ENCODE results near the gene C19orf81. TPM values are rescaled to one million over a fixed set of nuclear protein-coding genes. Genes with fewer than 3 reads are reported as not detected.

The C19orf81 gene
- total RNA-seq, 4 donors from 2014 or later, result not detected

DNA sequence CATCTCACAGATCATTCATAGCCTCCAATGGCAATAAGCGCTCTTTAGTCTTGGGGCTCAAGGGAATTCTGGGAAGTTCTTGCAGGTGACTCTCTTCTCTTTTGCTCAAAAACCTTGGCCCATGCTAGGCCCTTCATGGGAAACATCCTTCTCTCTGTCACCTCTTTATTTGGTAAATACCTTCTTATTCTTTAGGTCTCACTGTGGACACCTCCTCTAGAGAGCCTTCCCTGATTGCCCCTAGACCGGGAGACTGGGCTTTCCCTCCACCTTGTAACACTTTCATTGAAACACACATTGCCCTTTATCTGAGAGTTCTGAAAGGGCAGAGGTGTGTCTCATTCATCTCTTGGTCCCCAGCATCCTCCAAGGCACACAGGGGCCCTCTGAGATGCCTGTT, 1.9 kb downstream of the C19orf81 start:
- intact Hi-C loops (cut with DNase I; ENCODE audit: low total_unique reads), result no loop called here
- no peak for ATAC-seq
- in situ Hi-C loops (cut with MboI; ENCODE audit: low sequenced_read_pairs in 4 of 4), result no loop called here
- no peak for TF ChIP-seq POLR2A (IDR thresholded peaks at IDR 0.05)
- TF ChIP-seq, protein P1, sequence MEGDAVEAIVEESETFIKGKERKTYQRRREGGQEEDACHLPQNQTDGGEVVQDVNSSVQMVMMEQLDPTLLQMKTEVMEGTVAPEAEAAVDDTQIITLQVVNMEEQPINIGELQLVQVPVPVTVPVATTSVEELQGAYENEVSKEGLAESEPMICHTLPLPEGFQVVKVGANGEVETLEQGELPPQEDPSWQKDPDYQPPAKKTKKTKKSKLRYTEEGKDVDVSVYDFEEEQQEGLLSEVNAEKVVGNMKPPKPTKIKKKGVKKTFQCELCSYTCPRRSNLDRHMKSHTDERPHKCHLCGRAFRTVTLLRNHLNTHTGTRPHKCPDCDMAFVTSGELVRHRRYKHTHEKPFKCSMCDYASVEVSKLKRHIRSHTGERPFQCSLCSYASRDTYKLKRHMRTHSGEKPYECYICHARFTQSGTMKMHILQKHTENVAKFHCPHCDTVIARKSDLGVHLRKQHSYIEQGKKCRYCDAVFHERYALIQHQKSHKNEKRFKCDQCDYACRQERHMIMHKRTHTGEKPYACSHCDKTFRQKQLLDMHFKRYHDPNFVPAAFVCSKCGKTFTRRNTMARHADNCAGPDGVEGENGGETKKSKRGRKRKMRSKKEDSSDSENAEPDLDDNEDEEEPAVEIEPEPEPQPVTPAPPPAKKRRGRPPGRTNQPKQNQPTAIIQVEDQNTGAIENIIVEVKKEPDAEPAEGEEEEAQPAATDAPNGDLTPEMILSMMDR (IDR thresholded peaks at IDR 0.05 in 4 of 5, conservative IDR thresholded peaks at IDR 0.05 in 1 of 5), result no peak
- Histone ChIP-seq H3K36me3 (no peaks in the 10 kb centered on the region), H3K27ac (no peak overlapping the region), H3K27me3 (peaks cover 4 to 15% (median 5%) of the 10 kb centered on the region in 3 donors), H3K4me3 (no peak overlapping the region), H3K4me1 (no peaks in the 10 kb centered on the region), H3K9me3 (no peaks in the 10 kb centered on the region)
- no peak for DNase-seq

DNA sequence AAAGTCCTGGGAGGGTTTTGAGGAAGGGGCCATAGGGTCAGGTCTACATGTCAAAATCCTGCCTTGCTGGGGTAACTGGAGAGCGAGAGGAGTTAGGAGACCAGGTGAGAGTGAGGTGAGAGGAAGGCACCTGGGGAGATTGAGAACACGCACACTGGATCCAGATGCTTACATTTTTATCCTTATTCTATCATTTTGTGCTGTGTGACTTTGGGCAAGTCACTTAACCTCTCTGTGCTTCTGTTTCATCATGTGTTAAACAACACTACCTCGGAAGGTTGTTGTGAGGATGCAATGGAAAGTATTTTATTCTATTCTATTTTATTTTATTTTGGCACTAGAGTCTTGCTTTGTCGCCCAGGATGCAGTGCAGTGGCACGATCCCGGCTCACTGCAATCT, 3.5 kb downstream of the C19orf81 start:
- no peak overlapping the region for H3K27ac ChIP-seq
- H3K27me3 ChIP-seq, result peaks cover 8 to 26% (median 11%) of the 10 kb centered on the region in 3 donors
- in situ Hi-C loops (cut with MboI; ENCODE audit: low sequenced_read_pairs in 4 of 4) (no loop called here), intact Hi-C loops (cut with DNase I; ENCODE audit: low total_unique reads) (no loop called here)
- no peak for DNase-seq
- H3K4me1 ChIP-seq, result no peaks in the 10 kb centered on the region
- no peaks in the 10 kb centered on the region for H3K36me3 ChIP-seq
- TF ChIP-seq, protein P1 (IDR thresholded peaks at IDR 0.05 in 4 of 5, conservative IDR thresholded peaks at IDR 0.05 in 1 of 5), result no peak
- no peak for TF ChIP-seq POLR2A (IDR thresholded peaks at IDR 0.05)
- H3K4me3 ChIP-seq, result no peak overlapping the region
- no peak for ATAC-seq
- no peaks in the 10 kb centered on the region for H3K9me3 ChIP-seq

DNA sequence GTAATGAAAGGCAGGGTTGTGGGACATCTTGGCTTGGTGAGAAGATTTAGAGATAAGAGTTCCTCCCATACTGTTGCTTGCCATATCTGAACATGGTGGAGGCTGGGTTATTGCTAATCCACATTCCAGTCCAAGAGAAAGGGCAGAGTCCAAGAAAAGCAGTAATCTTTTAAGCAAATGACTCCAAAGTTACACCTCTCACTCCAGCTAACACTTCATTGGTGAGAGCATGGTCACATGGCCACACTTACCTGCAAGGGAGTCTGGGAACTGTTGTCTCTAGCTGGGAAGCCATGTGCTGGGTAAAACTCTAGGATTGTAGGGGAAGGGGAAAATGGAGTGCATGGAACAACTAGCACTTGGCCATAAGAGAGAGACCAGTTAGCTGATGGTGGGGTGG, 5.6 kb downstream of the C19orf81 start:
- peaks cover 22 to 47% (median 33%) of the 10 kb centered on the region in 3 donors for H3K27me3 ChIP-seq
- no peaks in the 10 kb centered on the region for H3K36me3 ChIP-seq
- in situ Hi-C loops (cut with MboI; ENCODE audit: low sequenced_read_pairs in 4 of 4), result no loop called here
- no peaks in the 10 kb centered on the region for H3K9me3 ChIP-seq
- TF ChIP-seq POLR2A (IDR thresholded peaks at IDR 0.05), result no peak
- TF ChIP-seq, protein P1 (IDR thresholded peaks at IDR 0.05 in 4 of 5, conservative IDR thresholded peaks at IDR 0.05 in 1 of 5), result no peak
- H3K4me3 ChIP-seq, result peak overlapping the region in 1 of 4 donors; percentile 6
- H3K4me1 ChIP-seq, result no peaks in the 10 kb centered on the region
- H3K27ac ChIP-seq, result no peak overlapping the region
- intact Hi-C loops (cut with DNase I; ENCODE audit: low total_unique reads), result no loop called here
- ATAC-seq (no peak), DNase-seq (no peak)

DNA sequence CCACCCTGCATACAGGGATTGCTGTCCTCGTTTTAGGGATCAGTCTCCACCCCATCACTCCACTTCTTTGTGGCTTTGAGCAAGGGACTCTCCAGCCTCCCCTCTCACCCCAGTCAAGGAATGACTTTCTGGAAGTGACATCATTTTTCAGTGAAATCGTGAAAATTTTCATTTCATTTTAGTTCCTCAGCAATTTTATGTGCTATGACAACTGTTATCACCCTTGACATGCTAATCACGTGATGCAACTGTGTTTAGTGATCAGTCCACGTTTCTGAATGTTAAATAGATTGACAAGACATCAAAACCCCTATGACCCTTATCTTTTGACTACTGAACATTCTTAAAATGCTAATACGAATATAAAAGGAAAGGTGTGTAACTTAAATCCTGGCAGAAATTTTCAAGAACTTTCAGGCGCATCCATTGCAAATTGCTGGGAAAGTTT, 8.0 kb downstream of the C19orf81 start:
- DNase-seq (no peak), ATAC-seq (no peak)
- Histone ChIP-seq H3K4me3 (no peak overlapping the region), H3K4me1 (no peaks in the 10 kb centered on the region), H3K36me3 (no peaks in the 10 kb centered on the region), H3K9me3 (no peaks in the 10 kb centered on the region), H3K27ac (no peak overlapping the region), H3K27me3 (peaks cover 35 to 52% (median 42%) of the 10 kb centered on the region in 3 donors)
- TF ChIP-seq, protein P1 (IDR thresholded peaks at IDR 0.05 in 4 of 5, conservative IDR thresholded peaks at IDR 0.05 in 1 of 5), result no peak
- no peak for TF ChIP-seq POLR2A (IDR thresholded peaks at IDR 0.05)
- intact Hi-C loops (cut with DNase I; ENCODE audit: low total_unique reads), result no loop called here
- in situ Hi-C loops (cut with MboI; ENCODE audit: low sequenced_read_pairs in 4 of 4), result no loop called here
